Endodermal cell (in vitro differentiated cells): ENCODE measurements around the gene MGLL. TPM values are rescaled to one million over a fixed set of nuclear protein-coding genes. Genes with fewer than 3 reads are reported as not detected.

Experiments
- DNase-seq: peaks from one replicate; pipeline ENCODE4 v3.0.0-alpha.2; 2017
- H3K27ac ChIP-seq: 2 replicates; pipeline ENCODE4 v1.5.1; 2013; ENCODE audit warnings: mild to moderate bottlenecking, low read depth, low read length, moderate library complexity
- H3K27me3 ChIP-seq: 2 replicates; pipeline ENCODE4 v1.6.1; 2013; ENCODE audit warnings: mild to moderate bottlenecking, low read length, moderate library complexity; ENCODE audit not compliant: insufficient read depth, control insufficient read depth, poor library complexity, severe bottlenecking
- H3K36me3 ChIP-seq: 2 replicates; pipeline ENCODE4 v1.7.0; 2013; ENCODE audit warnings: mild to moderate bottlenecking, low read length, moderate library complexity; ENCODE audit not compliant: control insufficient read depth, insufficient read depth
- H3K4me1 ChIP-seq: one replicate; pipeline ENCODE4 v1.7.0; 2013; ENCODE audit warnings: low read length; ENCODE audit not compliant: control insufficient read depth, insufficient read depth
- H3K4me3 ChIP-seq: 2 replicates; pipeline ENCODE4 v1.5.1; 2013; ENCODE audit warnings: mild to moderate bottlenecking, low read length, moderate library complexity
- H3K9ac ChIP-seq: 2 replicates; pipeline ENCODE4 v1.6.1; 2013; ENCODE audit warnings: mild to moderate bottlenecking, low read length, moderate library complexity; ENCODE audit not compliant: poor library complexity, severe bottlenecking; ENCODE audit errors: extremely low read depth
- H3K9me3 ChIP-seq: 2 replicates; pipeline ENCODE4 v1.6.1; 2013; ENCODE audit warnings: mild to moderate bottlenecking, low read length, moderate library complexity; ENCODE audit not compliant: control insufficient read depth
- H3K27ac Mint-ChIP-seq: 2 replicates; pipeline ENCODE4 v1.8.0; 2020; ENCODE audit warnings: mixed read lengths
- H3K27me3 Mint-ChIP-seq: 2 replicates; pipeline ENCODE4 v1.8.0; 2021; ENCODE audit warnings: mild to moderate bottlenecking, mixed read lengths; ENCODE audit not compliant: insufficient read depth
- H3K36me3 Mint-ChIP-seq: 2 replicates; pipeline ENCODE4 v1.8.0; 2020; ENCODE audit warnings: low read depth, mixed read lengths
- H3K4me1 Mint-ChIP-seq: 2 replicates; pipeline ENCODE4 v1.8.0; 2020; ENCODE audit warnings: mixed read lengths
- H3K4me3 Mint-ChIP-seq: 2 replicates; pipeline ENCODE4 v1.8.0; 2020; ENCODE audit warnings: mild to moderate bottlenecking, moderate library complexity, mixed read lengths
- H3K9me3 Mint-ChIP-seq: 2 replicates; pipeline ENCODE4 v1.8.0; 2020; ENCODE audit warnings: mild to moderate bottlenecking, mixed read lengths
- WGBS, 2 experiments: methylation state at CpG; one replicate each; pipeline versions ENCODE4 v1.1.5 to v1.1.7; 2013; ENCODE audit warnings: missing lambda C conversion rate in 2 of 2, mixed read lengths in 1 of 2; ENCODE audit not compliant: insufficient coverage in 1 of 2, insufficient read length in 1 of 2; 5-methylcytosine and 5-hydroxymethylcytosine counted together
- total RNA-seq, 2 donors: library from RNA; stranded (reverse); fragmentation: NEBNext Ultra II Directional in 1 of 2; extraction: Animal tissue kit (Norgen Biotek cat#: 25700) in 1 of 2; gene quantifications; 2 replicates in 1 of 2; 3 replicates in 1 of 2; pipeline ENCODE4 v1.2.1, GENCODE V29; 2021
- TF ChIP-seq, protein P1 (sequence below): fragments of 200-600 bp; sonication (generic); conservative IDR thresholded peaks from 2 replicates; pipeline ENCODE4 v1.5.0; 2021; ENCODE audit warnings: antibody characterized with exemption, mild to moderate bottlenecking

Gene MGLL
- total RNA-seq, 2 donors from 2014 or later = 0.22 TPM; not detected in 1

DNA sequence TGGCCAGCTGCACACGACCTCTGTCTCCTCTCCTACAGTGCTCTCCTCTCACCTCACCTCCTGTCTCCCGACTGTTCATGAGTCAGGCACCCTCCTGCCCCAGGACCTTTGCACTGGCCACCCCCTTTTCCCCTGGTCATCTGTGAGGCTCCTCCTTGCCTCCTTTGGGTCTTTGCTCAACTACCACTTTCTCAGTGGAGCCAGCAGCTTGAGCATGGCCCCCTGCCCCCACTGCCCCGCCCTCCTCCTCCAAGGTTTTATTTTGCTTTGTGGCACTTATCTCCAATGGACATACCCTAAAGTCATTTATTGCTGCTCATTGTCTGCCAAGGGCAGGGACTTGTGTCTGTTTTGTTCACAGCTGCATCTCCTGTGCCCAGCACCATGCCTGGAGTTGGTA lies 64.3 kb downstream of the MGLL start:
- H3K4me1 Mint-ChIP-seq = no peaks in the 10 kb centered on the region
- H3K27ac Mint-ChIP-seq = no peak overlapping the region
- TF ChIP-seq, protein P1, sequence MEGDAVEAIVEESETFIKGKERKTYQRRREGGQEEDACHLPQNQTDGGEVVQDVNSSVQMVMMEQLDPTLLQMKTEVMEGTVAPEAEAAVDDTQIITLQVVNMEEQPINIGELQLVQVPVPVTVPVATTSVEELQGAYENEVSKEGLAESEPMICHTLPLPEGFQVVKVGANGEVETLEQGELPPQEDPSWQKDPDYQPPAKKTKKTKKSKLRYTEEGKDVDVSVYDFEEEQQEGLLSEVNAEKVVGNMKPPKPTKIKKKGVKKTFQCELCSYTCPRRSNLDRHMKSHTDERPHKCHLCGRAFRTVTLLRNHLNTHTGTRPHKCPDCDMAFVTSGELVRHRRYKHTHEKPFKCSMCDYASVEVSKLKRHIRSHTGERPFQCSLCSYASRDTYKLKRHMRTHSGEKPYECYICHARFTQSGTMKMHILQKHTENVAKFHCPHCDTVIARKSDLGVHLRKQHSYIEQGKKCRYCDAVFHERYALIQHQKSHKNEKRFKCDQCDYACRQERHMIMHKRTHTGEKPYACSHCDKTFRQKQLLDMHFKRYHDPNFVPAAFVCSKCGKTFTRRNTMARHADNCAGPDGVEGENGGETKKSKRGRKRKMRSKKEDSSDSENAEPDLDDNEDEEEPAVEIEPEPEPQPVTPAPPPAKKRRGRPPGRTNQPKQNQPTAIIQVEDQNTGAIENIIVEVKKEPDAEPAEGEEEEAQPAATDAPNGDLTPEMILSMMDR = no peak
- no peaks in the 10 kb centered on the region for H3K27me3 Mint-ChIP-seq
- no peaks in the 10 kb centered on the region for H3K36me3 ChIP-seq
- H3K27ac ChIP-seq = no peak overlapping the region
- no peaks in the 10 kb centered on the region for H3K4me1 ChIP-seq
- no peaks in the 10 kb centered on the region for H3K27me3 ChIP-seq
- WGBS, 2 experiments = 83 to 90% methylated on average over 2 to 3 of the region's 3 CpGs
- H3K9ac ChIP-seq = no peak overlapping the region
- H3K9me3 ChIP-seq = no peaks in the 10 kb centered on the region
- no peak overlapping the region for H3K4me3 Mint-ChIP-seq
- no peak for DNase-seq
- H3K36me3 Mint-ChIP-seq = no peaks in the 10 kb centered on the region
- H3K9me3 Mint-ChIP-seq = no peaks in the 10 kb centered on the region
- no peak overlapping the region for H3K4me3 ChIP-seq

DNA sequence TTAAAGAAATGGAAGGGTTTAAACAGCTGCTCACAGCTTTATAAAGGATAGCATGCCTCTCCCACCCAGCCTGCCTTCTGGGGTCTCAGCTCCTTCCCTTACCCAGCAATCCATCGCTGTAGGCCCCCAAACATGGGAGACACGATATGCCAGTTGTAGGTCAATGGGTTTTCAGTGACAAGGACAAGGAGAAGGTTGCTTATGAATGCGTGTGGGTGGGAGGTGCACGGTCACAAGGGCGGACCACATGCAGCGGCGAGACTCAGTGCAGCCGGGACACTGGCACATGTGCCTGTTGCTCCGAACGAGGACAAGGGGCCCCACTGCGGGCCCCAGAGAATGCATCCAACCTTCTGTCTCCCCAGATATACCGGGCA lies 67.0 kb downstream of the MGLL start:
- no peaks in the 10 kb centered on the region for H3K27me3 ChIP-seq
- no peak overlapping the region for H3K9ac ChIP-seq
- H3K36me3 ChIP-seq = no peaks in the 10 kb centered on the region
- H3K27ac ChIP-seq = no peak overlapping the region
- TF ChIP-seq, protein P1 = no peak
- Mint-ChIP-seq H3K27me3 (peaks cover 4% of the 10 kb centered on the region), H3K36me3 (no peaks in the 10 kb centered on the region), H3K27ac (no peak overlapping the region), H3K4me3 (no peak overlapping the region), H3K4me1 (no peaks in the 10 kb centered on the region), H3K9me3 (no peaks in the 10 kb centered on the region)
- no peak overlapping the region for H3K4me3 ChIP-seq
- no peak for DNase-seq
- H3K9me3 ChIP-seq = no peaks in the 10 kb centered on the region
- H3K4me1 ChIP-seq = no peaks in the 10 kb centered on the region
- WGBS, 2 experiments = 91 to 100% methylated on average over 6 to 12 of the region's 12 CpGs

DNA sequence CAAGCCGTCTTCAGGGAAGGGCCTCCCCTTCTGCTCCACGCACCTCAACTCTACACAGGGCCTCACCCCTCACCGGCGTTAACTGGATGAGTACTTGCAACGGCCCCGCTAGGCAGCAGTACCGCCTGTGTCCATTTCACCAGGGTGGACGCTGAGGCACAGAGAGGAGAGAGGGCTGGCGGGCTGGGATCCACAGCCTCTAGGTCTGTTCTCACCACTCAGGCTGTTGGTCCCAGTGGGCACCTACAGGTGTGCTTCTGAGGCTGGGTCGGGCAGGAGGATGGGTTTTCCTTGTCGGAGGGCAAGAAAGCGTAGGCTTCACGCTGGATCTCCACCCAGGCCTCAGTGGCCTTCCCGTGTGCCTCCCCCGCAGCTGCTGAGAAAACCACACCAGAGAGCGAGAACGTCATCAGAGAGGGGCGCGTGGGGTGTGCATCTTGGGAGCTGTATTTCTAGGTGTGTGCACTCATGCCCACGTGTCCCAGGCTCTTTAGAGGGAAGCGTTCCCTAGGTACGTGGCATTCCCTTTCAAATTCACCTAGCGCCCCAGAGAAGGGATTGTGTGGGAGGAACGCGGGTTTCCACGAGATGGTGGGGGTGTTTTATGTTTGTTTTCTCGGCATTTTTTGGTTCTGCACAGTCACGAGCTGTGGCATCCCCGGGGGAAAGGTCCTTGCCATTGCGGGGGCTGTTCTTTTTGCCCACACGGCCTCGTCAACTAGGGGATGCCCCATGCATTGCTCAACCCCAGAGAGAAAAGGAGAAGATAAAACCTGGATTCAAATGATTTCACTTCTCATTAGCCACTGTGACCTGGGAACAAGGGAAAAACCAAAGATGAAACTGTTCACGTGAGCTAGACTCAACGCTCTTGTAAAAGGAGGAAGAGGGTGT lies 67.7 kb downstream of the MGLL start:
- Mint-ChIP-seq H3K9me3 (no peaks in the 10 kb centered on the region), H3K27ac (no peak overlapping the region), H3K36me3 (no peaks in the 10 kb centered on the region), H3K27me3 (peaks cover 4% of the 10 kb centered on the region), H3K4me1 (no peaks in the 10 kb centered on the region), H3K4me3 (no peak overlapping the region)
- Histone ChIP-seq H3K27me3 (no peaks in the 10 kb centered on the region), H3K27ac (no peak overlapping the region), H3K9ac (no peak overlapping the region), H3K4me3 (no peak overlapping the region), H3K4me1 (no peaks in the 10 kb centered on the region), H3K9me3 (no peaks in the 10 kb centered on the region), H3K36me3 (no peaks in the 10 kb centered on the region)
- 90 to 91% methylated on average over 17 to 34 of the region's 34 CpGs for WGBS, 2 experiments
- DNase-seq = no peak
- TF ChIP-seq, protein P1 = no peak
